Neuronal stem cell (in vitro differentiated cells): ENCODE data around the gene EYS.

Experiments used
- DNase-seq: peaks from one replicate; pipeline ENCODE4 v3.0.0-alpha.2; 2013; ENCODE audit warnings: low spot score
- H2AFZ ChIP-seq: one replicate; pipeline ENCODE4 v1.6.1; 2013; ENCODE audit warnings: mild to moderate bottlenecking, low read length, inconsistent platforms
- H2AK5ac ChIP-seq: 2 replicates; pipeline ENCODE4 v1.6.1; 2013; ENCODE audit warnings: low read depth, mild to moderate bottlenecking, inconsistent platforms, low read length, moderate library complexity, mixed read lengths
- H2BK120ac ChIP-seq: 2 replicates; pipeline ENCODE4 v1.6.1; 2013; ENCODE audit warnings: low read depth, mild to moderate bottlenecking, inconsistent platforms, low read length, moderate library complexity, mixed read lengths
- H2BK12ac ChIP-seq: one replicate; pipeline ENCODE4 v1.6.1; 2013; ENCODE audit warnings: low read length, inconsistent platforms
- H2BK15ac ChIP-seq: 2 replicates; pipeline ENCODE4 v1.6.1; 2013; ENCODE audit warnings: mild to moderate bottlenecking, low read length, inconsistent platforms, mixed read lengths
- H2BK5ac ChIP-seq: one replicate; pipeline ENCODE4 v1.6.1; 2013; ENCODE audit warnings: inconsistent platforms, mild to moderate bottlenecking, low read length, moderate library complexity
- H3K14ac ChIP-seq: one replicate; pipeline ENCODE4 v1.6.1; 2013; ENCODE audit warnings: low read length, inconsistent platforms
- H3K18ac ChIP-seq: 2 replicates; pipeline ENCODE4 v1.6.1; 2013; ENCODE audit warnings: low read length, inconsistent platforms
- H3K23ac ChIP-seq: 2 replicates; pipeline ENCODE4 v1.6.1; 2013; ENCODE audit warnings: low read depth, mild to moderate bottlenecking, mixed read lengths, low read length, inconsistent platforms; ENCODE audit not compliant: poor library complexity
- H3K27ac ChIP-seq: replicated peaks from 3 replicates; pipeline ENCODE4 v1.5.1; 2013; ENCODE audit warnings: low read length, inconsistent platforms
- H3K27me3 ChIP-seq, 3 experiments: 2 replicates each; pipeline ENCODE4 v1.6.1; 2013; ENCODE audit warnings: low read length in 3 of 3, mild to moderate bottlenecking in 2 of 3, inconsistent platforms in 1 of 3, low read depth in 1 of 3, mixed read lengths in 1 of 3, moderate library complexity in 1 of 3; ENCODE audit not compliant: control insufficient read depth in 3 of 3, insufficient read depth in 3 of 3
- H3K36me3 ChIP-seq, 2 donors: replicated peaks in 1 of 2; 2 replicates each; pipeline ENCODE4 v1.6.1; 2013; ENCODE audit warnings: low read length in 2 of 2; ENCODE audit not compliant: control insufficient read depth in 2 of 2, insufficient read depth in 2 of 2
- H3K4ac ChIP-seq: 2 replicates; pipeline ENCODE4 v1.6.1; 2013; ENCODE audit warnings: inconsistent platforms, mild to moderate bottlenecking, low read length, moderate library complexity
- H3K4me1 ChIP-seq, 2 donors: 1 replicate in 1 of 2; 2 replicates in 1 of 2; pipeline ENCODE4 v1.6.1; 2013; ENCODE audit warnings: low read length in 2 of 2, low read depth in 1 of 2; ENCODE audit not compliant: control insufficient read depth in 2 of 2, insufficient read depth in 1 of 2
- H3K4me2 ChIP-seq: one replicate; pipeline ENCODE4 v1.6.1; 2013; ENCODE audit warnings: mild to moderate bottlenecking, low read length, inconsistent platforms; ENCODE audit not compliant: insufficient read depth, poor library complexity, severe bottlenecking
- H3K4me3 ChIP-seq, 2 donors: 2 replicates each; pipeline ENCODE4 v1.5.1; 2013; ENCODE audit warnings: low read length in 2 of 2, mild to moderate bottlenecking in 2 of 2, inconsistent platforms in 1 of 2, moderate library complexity in 1 of 2
- H3K79me1 ChIP-seq: one replicate; pipeline ENCODE4 v1.6.1; 2013; ENCODE audit warnings: low read depth, mild to moderate bottlenecking, inconsistent platforms, low read length, moderate library complexity
- H3K9ac ChIP-seq: one replicate; pipeline ENCODE4 v1.6.1; 2013; ENCODE audit warnings: mild to moderate bottlenecking, low read depth, low read length, inconsistent platforms; ENCODE audit not compliant: poor library complexity
- H3K9me3 ChIP-seq, 2 donors: replicated peaks in 1 of 2; 2 replicates each; pipeline versions ENCODE3 to v1.6.1; 2013; ENCODE audit warnings: low read length in 2 of 2, mild to moderate bottlenecking in 2 of 2, inconsistent platforms in 1 of 2, low read depth in 1 of 2, mixed read lengths in 1 of 2, moderate library complexity in 1 of 2; ENCODE audit not compliant: control insufficient read depth in 2 of 2, insufficient read depth in 1 of 2
- H4K8ac ChIP-seq: one replicate; pipeline ENCODE4 v1.6.1; 2013; ENCODE audit warnings: low read depth, mild to moderate bottlenecking, inconsistent platforms, low read length, moderate library complexity
- H4K91ac ChIP-seq: one replicate; pipeline ENCODE4 v1.6.1; 2013; ENCODE audit warnings: low read length, low read depth, mild to moderate bottlenecking, inconsistent platforms; ENCODE audit not compliant: poor library complexity
- WGBS, 2 donors: extraction: QIAGEN DNeasy Blood & Tissue Kit; methylation state at CpG; one replicate each; pipeline ENCODE4 v1.1.7; 2013; ENCODE audit warnings: missing lambda C conversion rate in 2 of 2, mixed read lengths in 1 of 2; ENCODE audit not compliant: insufficient read length in 2 of 2, insufficient replicate concordance in 1 of 2; ENCODE audit errors: extremely low coverage in 2 of 2; 5-methylcytosine and 5-hydroxymethylcytosine counted together

EYS gene

GRCh38 chr6:64010666-64011065 lies 1696.4 kb downstream of the EYS start:
- no peak overlapping the region for H2BK120ac ChIP-seq
- no peaks in the 10 kb centered on the region for H3K27me3 ChIP-seq
- H3K4me1 ChIP-seq: peaks cover 0 to 11% of the 10 kb centered on the region in 2 donors
- H4K91ac ChIP-seq: no peak overlapping the region
- no peak for DNase-seq
- H2BK15ac ChIP-seq: no peak overlapping the region
- no peak overlapping the region for H3K27ac ChIP-seq
- no peak overlapping the region for H3K9ac ChIP-seq
- no peak overlapping the region for H3K4me2 ChIP-seq
- H2AK5ac ChIP-seq: no peak overlapping the region
- no peaks in the 10 kb centered on the region for H3K79me1 ChIP-seq
- no peak overlapping the region for H2BK5ac ChIP-seq
- no peak overlapping the region for H3K14ac ChIP-seq
- WGBS, 2 donors: no CpG with 5 or more reads among the region's 3 CpGs
- no peaks in the 10 kb centered on the region for H3K36me3 ChIP-seq
- H3K4ac ChIP-seq: no peak overlapping the region
- no peak overlapping the region for H3K4me3 ChIP-seq
- H3K23ac ChIP-seq: no peak overlapping the region
- no peak overlapping the region for H2BK12ac ChIP-seq
- no peak overlapping the region for H2AFZ ChIP-seq
- H4K8ac ChIP-seq: no peak overlapping the region
- H3K18ac ChIP-seq: no peak overlapping the region
- H3K9me3 ChIP-seq: peaks cover 0 to 4% of the 10 kb centered on the region in 2 donors

GRCh38 chr6:64010010-64010409 lies 1697.0 kb downstream of the EYS start:
- Histone ChIP-seq H3K4me3 (no peak overlapping the region), H2BK12ac (peak overlapping the region; percentile 77), H2AFZ (peak overlapping the region; percentile 51), H3K27ac (no peak overlapping the region), H3K4me1 (peaks cover 0 to 11% of the 10 kb centered on the region in 2 donors), H3K27me3 (no peaks in the 10 kb centered on the region), H3K4me2 (no peak overlapping the region), H3K9ac (peak overlapping the region; percentile 79), H4K91ac (no peak overlapping the region), H3K4ac (no peak overlapping the region), H3K79me1 (no peaks in the 10 kb centered on the region), H3K18ac (peak overlapping the region; percentile 61), H3K36me3 (no peaks in the 10 kb centered on the region), H4K8ac (no peak overlapping the region), H3K14ac (no peak overlapping the region), H3K9me3 (peaks cover 0 to 4% of the 10 kb centered on the region in 2 donors), H2BK120ac (no peak overlapping the region), H3K23ac (no peak overlapping the region), H2AK5ac (no peak overlapping the region), H2BK15ac (peak overlapping the region; percentile 83), H2BK5ac (no peak overlapping the region)
- DNase-seq: no peak
- WGBS, 2 donors: no CpG with 5 or more reads among the region's 8 CpGs

GRCh38 chr6:64006246-64006645 lies 1700.8 kb downstream of the EYS start:
- DNase-seq: no peak
- Histone ChIP-seq H2BK15ac (no peak overlapping the region), H2BK5ac (no peak overlapping the region), H2BK12ac (no peak overlapping the region), H3K4me1 (peaks cover 0 to 2% of the 10 kb centered on the region in 2 donors), H3K36me3 (no peaks in the 10 kb centered on the region), H3K23ac (no peak overlapping the region), H3K9me3 (peaks cover 1 to 4% of the 10 kb centered on the region in 2 donors), H4K8ac (no peak overlapping the region), H2AFZ (no peak overlapping the region), H3K27ac (no peak overlapping the region), H3K4ac (no peak overlapping the region), H4K91ac (no peak overlapping the region), H3K79me1 (no peaks in the 10 kb centered on the region), H2AK5ac (no peak overlapping the region), H3K4me3 (no peak overlapping the region), H2BK120ac (no peak overlapping the region), H3K18ac (no peak overlapping the region), H3K27me3 (no peaks in the 10 kb centered on the region), H3K4me2 (no peak overlapping the region), H3K14ac (no peak overlapping the region), H3K9ac (no peak overlapping the region)

- H2BK5ac ChIP-seq: no peak overlapping the region
- H4K8ac ChIP-seq: no peak overlapping the region
- H2BK15ac ChIP-seq: no peak overlapping the region
- H3K23ac ChIP-seq: no peak overlapping the region
- no peak overlapping the region for H2BK12ac ChIP-seq
- H3K79me1 ChIP-seq: no peaks in the 10 kb centered on the region
- H2AK5ac ChIP-seq: no peak overlapping the region
- no peak overlapping the region for H3K18ac ChIP-seq
- no peak overlapping the region for H3K4me2 ChIP-seq
- no peaks in the 10 kb centered on the region for H3K36me3 ChIP-seq
- H2BK120ac ChIP-seq: no peak overlapping the region
- WGBS, 2 donors: no CpG with 5 or more reads among the region's 5 CpGs
- H3K9me3 ChIP-seq: peaks cover 0 to 1% of the 10 kb centered on the region in 2 donors
- no peak overlapping the region for H3K14ac ChIP-seq
- H3K27ac ChIP-seq: no peak overlapping the region
- no peak overlapping the region for H4K91ac ChIP-seq
- H3K27me3 ChIP-seq: no peaks in the 10 kb centered on the region
- H2AFZ ChIP-seq: no peak overlapping the region
- H3K4me3 ChIP-seq: no peak overlapping the region
- no peak overlapping the region for H3K9ac ChIP-seq
- H3K4me1 ChIP-seq: no peaks in the 10 kb centered on the region
- no peak overlapping the region for H3K4ac ChIP-seq
- no peak for DNase-seq
Measured at GRCh38 chr6:64000818-64001491, 1706.1 kb downstream of the EYS start.
